HG03103 (cell line): ENCODE results near the gene RNF41.

ENCODE experiments used
- ATAC-seq: cut with Tn5 transposase; IDR thresholded peaks from one replicate; pipeline ENCODE4 v1.9.1; 2021; ENCODE audit warnings: low read depth; ENCODE audit not compliant: unreplicated experiment

The RNF41 gene

GRCh38 chr12:56244494-56244893 lies 22.8 kb upstream of the RNF41 start:
- no peak for ATAC-seq

GRCh38 chr12:56243731-56244181 lies 22.0 kb upstream of the RNF41 start:
- ATAC-seq: no peak

DNA sequence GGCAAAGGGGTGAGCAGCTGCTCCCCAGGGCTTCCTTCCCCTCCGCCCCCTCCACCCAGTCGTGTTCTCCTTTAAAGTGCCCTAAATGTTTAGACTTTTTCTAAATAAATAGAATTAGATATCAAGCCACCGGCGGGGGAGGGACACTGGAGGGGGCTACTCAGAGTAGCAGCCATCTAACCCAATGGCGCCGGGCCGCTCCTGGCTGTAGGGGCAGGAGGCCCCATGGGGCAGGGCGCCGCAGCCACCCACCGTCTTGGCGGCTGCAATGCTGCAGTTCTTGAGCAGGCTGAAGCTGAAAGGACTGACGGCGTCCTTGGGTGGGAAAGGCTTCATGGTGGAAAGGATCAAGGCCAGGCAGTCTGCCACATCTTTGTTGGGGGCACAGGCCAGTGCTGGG lies 21.3 kb upstream of the RNF41 start:
- ATAC-seq: no peak

- ATAC-seq: no peak
Observed at GRCh38 chr12:56241424-56242303, 19.9 kb upstream of the RNF41 start.

- no peak for ATAC-seq
Observed at GRCh38 chr12:56237552-56237951, 15.8 kb upstream of the RNF41 start.

DNA sequence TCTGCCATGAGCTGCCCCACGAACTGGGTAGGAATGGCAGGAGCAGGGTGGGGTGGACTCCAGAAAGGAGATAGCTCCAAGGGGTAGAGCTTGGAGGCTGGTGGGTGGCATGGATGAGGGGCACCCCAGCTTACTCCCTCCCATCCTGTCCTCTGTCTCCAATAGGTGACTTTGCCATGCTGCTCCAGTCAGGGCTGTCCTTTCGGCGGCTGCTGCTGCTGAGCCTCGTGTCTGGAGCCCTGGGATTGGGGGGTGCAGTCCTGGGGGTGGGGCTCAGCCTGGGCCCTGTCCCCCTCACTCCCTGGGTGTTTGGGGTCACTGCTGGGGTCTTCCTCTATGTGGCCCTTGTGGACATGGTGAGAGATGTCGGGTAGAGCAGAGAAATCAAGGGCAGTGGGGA lies 15.3 kb upstream of the RNF41 start:
- ATAC-seq: no peak

DNA sequence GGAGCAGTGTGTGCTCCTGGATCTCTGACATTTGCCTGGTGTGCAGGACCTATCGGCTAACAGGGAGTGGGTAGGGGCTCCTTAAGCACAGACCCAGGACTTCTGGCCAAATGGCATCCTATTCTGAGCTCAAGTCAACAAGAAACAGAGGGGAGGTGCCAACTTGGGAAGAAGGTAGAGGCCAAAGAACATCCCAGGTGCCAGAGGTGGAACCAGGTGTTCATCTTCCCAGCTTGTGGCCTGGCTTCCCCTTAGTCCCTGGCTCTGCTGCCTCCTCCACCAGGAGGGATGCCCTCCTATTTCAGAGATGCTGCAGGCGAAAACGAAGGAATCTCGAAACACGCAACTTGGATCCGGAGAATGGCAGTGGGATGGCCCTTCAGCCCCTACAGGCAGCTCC lies 14.4 kb upstream of the RNF41 start:
- ATAC-seq: no peak

- no peak for ATAC-seq
Observed at GRCh38 chr12:56234746-56235436, 13.2 kb upstream of the RNF41 start.

DNA sequence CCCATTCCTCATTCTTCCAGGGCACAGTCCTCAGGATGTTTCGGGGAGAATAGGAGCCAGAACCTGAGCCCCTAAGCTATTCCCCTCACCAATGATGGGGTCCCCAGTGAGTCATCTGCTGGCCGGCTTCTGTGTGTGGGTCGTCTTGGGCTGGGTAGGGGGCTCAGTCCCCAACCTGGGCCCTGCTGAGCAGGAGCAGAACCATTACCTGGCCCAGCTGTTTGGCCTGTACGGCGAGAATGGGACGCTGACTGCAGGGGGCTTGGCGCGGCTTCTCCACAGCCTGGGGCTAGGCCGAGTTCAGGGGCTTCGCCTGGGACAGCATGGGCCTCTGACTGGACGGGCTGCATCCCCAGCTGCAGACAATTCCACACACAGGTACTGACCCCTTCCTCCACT lies 9.5 kb upstream of the RNF41 start:
- no peak for ATAC-seq

DNA sequence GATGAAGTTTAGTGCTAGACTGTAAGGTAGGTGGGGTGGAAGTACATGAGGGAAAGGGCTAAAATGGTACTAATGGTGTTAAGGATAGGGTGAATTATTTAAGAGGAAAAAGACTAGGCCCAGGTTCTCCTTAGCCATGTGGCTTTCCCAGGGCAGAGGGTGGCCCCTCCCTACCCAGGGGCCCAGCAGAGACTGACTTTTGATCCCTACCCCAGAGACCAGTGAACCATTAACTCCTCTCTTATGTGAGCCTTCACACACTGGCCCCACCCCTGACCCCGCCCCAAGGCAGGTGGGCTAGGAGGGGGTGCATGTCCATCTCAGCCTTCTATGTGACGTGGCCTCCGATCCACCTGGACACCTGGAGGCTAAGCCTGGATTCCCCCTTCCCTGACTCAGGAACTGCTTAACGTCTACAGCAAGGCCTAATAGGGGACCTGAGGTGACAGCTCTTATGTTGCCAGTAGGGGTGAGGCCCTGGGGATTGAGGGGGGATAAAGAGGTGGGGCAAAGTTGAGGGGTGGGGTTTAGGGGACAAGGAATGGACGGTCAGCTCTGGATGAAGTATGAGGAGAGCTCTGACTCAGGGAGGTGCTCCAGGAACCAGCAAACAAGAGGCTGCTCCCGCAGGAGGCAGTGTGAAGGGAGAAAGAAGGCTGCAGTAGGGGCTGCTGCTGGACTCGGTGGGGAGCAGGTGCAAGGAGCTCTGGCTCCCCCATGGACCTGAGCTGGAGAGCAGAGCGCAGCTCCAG lies 8.9 kb upstream of the RNF41 start:
- no peak for ATAC-seq

- no peak for ATAC-seq
Observed at GRCh38 chr12:56229916-56230431, 8.3 kb upstream of the RNF41 start, which contains the start of gene SLC39A5. Gene SLC39A5, plus strand, starts transcription at chr12:56230051. Its CDS starts 1,224 bp downstream, at chr12:56231275.

GRCh38 chr12:56229082-56229481 lies 7.4 kb upstream of the RNF41 start:
- no peak for ATAC-seq

- no peak for ATAC-seq
Observed at GRCh38 chr12:56224954-56225353, 3.2 kb upstream of the RNF41 start.

GRCh38 chr12:56224102-56224701 lies 2.5 kb upstream of the RNF41 start, which contains the start of gene NABP2:
Gene NABP2, plus strand, starts transcription at chr12:56224342. Its CDS starts 515 bp downstream, at chr12:56224857.
- ATAC-seq: peak; percentile 55

DNA sequence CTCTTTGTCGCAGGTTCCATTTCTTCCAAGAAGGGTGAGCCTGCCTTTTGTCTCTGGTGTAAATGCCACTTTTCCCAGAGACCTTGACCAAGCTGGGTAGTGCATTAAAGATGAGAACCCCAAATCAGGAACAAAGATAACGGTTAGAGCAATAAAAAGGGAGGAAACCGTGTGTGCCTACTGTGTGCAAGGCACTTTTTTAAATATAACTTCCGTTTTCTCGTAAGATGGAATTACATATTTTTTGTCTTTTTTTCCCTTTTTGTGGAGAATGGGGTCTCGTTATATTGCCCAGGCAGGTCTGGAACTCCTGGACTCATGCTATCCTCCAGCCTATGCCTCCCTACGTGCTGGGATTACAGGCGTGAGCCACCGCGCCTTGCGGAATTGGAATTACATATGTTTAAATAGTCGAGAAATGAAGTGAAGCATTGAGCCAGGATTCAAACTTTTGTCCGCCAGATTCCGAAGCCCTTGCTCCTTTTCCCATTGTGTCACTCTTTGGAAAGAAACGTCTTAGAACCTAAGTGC lies 1.9 kb upstream of the RNF41 start:
- ATAC-seq: no peak

DNA sequence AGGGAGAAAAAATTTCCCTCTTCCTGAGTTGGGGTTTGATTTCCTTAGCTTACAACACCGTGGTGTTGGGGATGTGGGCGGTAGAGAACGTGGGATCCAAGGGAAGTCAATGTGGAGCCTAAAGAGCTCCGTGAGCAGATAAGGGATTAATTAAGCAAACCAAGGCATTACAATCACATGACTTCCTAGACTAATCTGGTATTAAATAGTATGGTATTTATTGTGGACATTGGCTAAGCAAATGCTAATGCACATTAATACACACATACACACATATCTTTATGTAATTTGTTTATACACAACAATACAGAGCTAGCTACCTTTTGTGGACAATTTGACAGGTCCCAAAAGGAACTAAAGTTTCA lies 791 bp upstream of the RNF41 start:
- ATAC-seq: no peak

- ATAC-seq: peak; percentile 14
Observed at GRCh38 chr12:56221232-56221756, 428 bp downstream of the RNF41 start.

- ATAC-seq: no peak
Observed at GRCh38 chr12:56220611-56221231, 1.0 kb downstream of the RNF41 start.

DNA sequence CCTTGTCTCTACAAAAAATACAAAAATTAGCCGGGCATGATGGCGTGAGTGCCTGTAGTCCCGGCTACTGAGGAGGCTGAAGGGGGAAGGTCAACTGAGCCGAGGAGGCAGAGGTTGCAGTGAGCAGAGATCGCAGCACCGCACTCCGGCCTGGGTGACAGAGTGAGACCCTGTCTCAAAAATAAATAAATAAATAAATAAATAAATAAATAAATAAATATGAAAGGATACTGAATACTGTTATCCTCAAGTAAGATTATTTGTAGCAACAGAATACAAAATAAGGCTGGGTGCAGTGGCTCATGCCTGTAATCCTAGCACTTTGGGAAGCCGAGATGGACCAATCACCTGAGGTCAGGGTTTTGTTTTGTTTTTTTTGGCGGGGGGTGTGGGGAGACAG lies 1.9 kb downstream of the RNF41 start:
- ATAC-seq: no peak
